Right ventricle myocardium inferior (tissue), 1 donor: ENCODE data around the gene MBD4. TPM values are rescaled to one million over a fixed set of nuclear protein-coding genes. Genes with fewer than 3 reads are reported as not detected.
A peak's percentile ranks its signal among the peaks of the same experiment; 100 is the strongest.
"Not testable (repeated sequence)": the region's sequence is repeated elsewhere in the genome, so short reads cannot be mapped to it uniquely, and the experiment has no call there.

Source experiments
- ATAC-seq: fragments of 200-7000 bp; cut with Tn5 transposase; one replicate; pipeline ENCODE4 v1.9.1; 2020; ENCODE audit warnings: mild to moderate bottlenecking, moderate library complexity
- DNase-seq: peaks from one replicate; pipeline ENCODE4 v3.0.0; 2021; ENCODE audit errors: missing footprints
- intact Hi-C: fragments of 100-400 bp; cut with DNase I; formaldehyde crosslinking; loops from one replicate; pipeline ENCODE4 v1.11.0; 2022
- total RNA-seq: library from RNA; stranded (reverse); fragmentation: NEBNext Ultra II Directional; extraction: Animal tissue kit (Norgen Biotek cat#: 25700); gene quantifications from one replicate; pipeline ENCODE4 v1.2.1, GENCODE V29; 2021
- donor health status: DM: no; HTN: yes; CAD: no; lungs with severe emphysema.

Gene MBD4
- total RNA-seq, 1 donor from 2014 or later = 20.2 TPM

- ATAC-seq, DNase-seq, intact Hi-C loops: not testable (repeated sequence)
Observed at GRCh38 chr3:129393760-129394564, 45.8 kb downstream of the MBD4 start.

- ATAC-seq = no peak
- no peak for DNase-seq
- intact Hi-C loops = no loop called here
Observed at GRCh38 chr3:129393271-129393670, 46.5 kb downstream of the MBD4 start.

DNA sequence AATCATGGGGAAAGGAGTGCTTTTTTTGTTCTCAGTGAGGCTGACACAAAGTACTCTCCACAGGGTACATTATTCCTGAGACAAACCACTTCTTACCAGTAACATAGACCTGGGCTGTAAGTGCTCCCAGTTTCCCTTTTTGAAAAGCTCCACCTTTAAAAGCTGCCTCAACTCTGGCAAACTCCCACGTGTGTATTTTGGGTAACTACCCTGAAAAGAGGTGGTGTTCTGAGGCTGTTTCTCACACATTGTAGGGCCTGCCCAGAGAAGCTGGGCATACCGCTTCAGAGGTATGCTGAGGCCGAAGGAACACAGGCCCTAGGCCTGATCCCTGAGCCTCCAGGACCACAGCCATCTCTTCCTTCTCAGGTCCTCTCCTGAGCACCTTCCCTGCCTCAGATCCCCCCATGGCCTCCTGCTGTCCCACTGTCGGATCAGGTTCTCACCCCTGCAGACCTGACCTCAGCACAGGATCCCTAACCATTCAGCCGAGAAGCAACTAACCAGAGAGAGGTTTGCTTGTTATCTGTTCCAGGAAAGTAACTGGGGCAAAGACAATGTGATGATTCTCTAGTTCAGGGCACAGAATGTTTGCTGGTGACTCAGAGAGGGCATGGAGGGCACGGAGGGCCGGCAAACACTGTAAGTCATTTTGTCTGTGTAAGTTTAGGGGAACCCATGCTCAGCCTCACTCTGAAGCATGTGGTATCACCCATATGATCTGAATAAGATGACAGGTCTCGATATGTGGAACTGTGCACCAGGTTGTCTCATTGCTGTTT, 47.5 kb downstream of the MBD4 start:
- intact Hi-C loops, ATAC-seq, DNase-seq: not testable (repeated sequence)

DNA sequence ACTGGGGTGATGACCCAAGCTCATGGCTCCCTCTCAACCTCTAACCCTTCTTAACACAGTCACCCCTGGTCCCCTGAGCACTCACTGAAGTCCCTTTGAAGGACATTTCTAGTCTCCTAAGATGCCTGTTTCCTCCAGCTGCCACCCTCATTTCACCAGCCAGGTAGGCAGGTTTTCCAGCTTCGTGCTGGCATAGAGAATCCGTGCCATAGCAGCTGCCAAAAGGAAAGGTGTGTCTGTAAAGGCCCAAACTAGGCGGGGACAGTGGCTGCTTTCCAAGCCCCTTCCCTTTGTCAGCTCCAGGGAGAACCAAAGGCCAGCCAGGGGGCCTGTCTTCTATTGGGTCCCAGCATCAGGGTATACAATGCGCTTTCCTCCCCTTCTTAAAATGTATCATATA, 48.2 kb downstream of the MBD4 start:
- intact Hi-C loops, ATAC-seq, DNase-seq: not testable (repeated sequence)

GRCh38 chr3:129389572-129389937, 50.2 kb downstream of the MBD4 start:
- ATAC-seq (no peak), DNase-seq (peak; percentile 50)
- intact Hi-C loops = loop anchor here (10.0 kb wide), 1 partner anchor 545 kb away; no protein-coding TSS in a partner anchor

- intact Hi-C loops = loop anchor here (10.0 kb wide), 1 partner anchor 546 kb away; no protein-coding TSS in a partner anchor
- not testable (repeated sequence) for ATAC-seq, DNase-seq
Observed at GRCh38 chr3:129388791-129389571, 50.8 kb downstream of the MBD4 start.

DNA sequence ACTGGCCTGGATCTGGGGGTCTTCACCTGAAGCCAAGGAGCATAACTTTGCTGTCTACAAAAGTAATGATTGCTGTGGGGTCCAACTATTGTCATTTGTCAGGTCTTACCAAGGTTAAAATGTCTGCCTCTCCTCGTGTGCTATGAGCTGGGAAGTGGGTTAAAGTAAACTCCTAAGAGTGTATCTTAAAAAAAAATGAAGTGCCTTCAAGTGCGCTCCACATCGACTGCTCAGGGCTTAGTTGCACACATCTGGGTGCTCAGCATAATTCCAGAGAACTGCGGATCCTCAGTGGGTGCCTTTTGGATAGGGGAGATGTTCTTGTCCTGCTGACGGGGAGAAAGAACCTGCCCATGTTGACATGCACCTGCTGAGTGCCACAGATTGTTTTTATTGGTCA, 52.3 kb downstream of the MBD4 start:
- no peak for DNase-seq
- ATAC-seq = no peak
- intact Hi-C loops = loop anchor here (10.0 kb wide), 1 partner anchor 547 kb away; no protein-coding TSS in a partner anchor

DNA sequence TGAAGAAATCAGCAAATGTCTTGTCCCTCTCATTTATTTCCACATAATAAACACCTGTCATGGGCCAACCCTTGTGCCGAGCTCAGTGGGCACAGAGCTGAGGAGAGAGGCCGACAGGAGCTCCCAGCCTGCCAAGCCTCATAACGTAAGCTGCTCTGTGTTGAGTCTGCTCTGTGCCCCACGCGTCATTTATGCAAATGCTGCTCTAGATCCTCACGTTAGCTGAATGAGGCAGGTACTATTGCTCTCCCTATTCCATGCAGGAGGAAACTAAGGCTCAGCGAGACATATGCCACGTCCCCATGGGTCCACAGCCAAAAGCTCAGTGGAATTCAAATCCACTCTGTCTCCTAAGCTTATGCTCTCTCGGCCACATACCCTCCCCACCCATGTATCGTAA, 52.8 kb downstream of the MBD4 start:
- intact Hi-C loops = loop anchor here (10.0 kb wide), 1 partner anchor 548 kb away; no protein-coding TSS in a partner anchor
- ATAC-seq (no peak), DNase-seq (no peak)

GRCh38 chr3:129385507-129385906, 54.2 kb downstream of the MBD4 start:
- intact Hi-C loops = loop anchor here (10.0 kb wide), 1 partner anchor 549 kb away; no protein-coding TSS in a partner anchor

GRCh38 chr3:129384594-129385323, 55.0 kb downstream of the MBD4 start:
- ATAC-seq = no peak
- no peak for DNase-seq
- intact Hi-C loops = loop anchor here (5.0 to 10.0 kb wide), 2 partner anchors 443 to 550 kb away; no protein-coding TSS in a partner anchor

More at GRCh38 chr3:129385507-129385906, 54.2 kb downstream of the MBD4 start:
- not testable (repeated sequence) for ATAC-seq, DNase-seq

DNA sequence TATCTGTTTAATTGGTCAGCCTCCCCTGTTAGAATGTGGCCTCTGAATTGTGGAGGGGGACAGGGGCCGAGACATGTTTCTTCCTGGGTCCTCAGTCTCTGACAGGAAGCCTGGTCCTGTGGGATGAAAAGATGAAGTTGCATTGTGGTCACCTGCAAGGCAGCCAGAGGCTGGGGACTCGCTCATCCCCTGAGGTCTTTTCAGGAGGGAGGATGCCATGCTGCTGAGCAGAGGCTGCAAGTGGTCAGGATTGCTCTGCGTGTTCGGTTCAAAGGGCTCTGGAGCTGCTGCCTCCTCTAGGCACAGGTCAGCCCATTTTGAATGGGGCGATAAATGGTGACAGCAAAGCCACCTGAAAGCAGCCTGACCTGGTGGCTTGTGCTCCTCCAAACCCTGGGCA, 55.6 kb downstream of the MBD4 start:
- intact Hi-C loops = loop anchor here (5.0 to 10.0 kb wide), 2 partner anchors 443 to 551 kb away; no protein-coding TSS in a partner anchor
- not testable (repeated sequence) for DNase-seq, ATAC-seq

GRCh38 chr3:129383292-129383860, 56.4 kb downstream of the MBD4 start:
- peak; percentile 85 for ATAC-seq
- intact Hi-C loops = loop anchor here (5.0 to 10.0 kb wide), 2 partner anchors 444 to 551 kb away; no protein-coding TSS in a partner anchor
- DNase-seq = peak; percentile 52

DNA sequence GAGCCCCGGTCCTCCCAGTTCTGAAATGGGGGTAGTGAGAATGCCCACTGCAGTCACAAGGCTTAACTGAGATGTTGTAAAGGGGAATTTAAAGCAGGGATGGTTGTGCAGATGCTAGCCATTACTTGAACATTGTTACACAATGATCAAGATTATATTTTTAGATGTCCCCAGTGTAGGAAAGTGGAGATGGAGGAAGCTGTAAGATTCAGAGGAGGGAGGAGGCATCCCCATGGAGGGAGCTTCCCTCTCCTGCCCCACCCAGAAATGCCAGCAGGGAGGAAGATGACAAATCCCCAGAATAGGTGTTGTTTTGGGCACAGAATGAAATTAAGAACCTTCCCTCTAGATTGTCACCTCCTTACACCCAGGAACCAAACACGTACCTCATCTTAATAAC, 57.4 kb downstream of the MBD4 start:
- intact Hi-C loops = loop anchor here (5.0 to 10.0 kb wide), 2 partner anchors 445 to 552 kb away; no protein-coding TSS in a partner anchor
- no peak for DNase-seq
- ATAC-seq = no peak

Other genes with a start within 250 kb of the MBD4 start
- gene COPG1, start 190.3 kb downstream of the MBD4 start, total RNA-seq = 83.9 TPM
- gene HMCES, start 161.1 kb downstream of the MBD4 start, total RNA-seq = 42.3 TPM
- gene EFCAB12, start 11.3 kb downstream of the MBD4 start, total RNA-seq = not detected
- gene IFT122, start 276 bp upstream of the MBD4 start, total RNA-seq = 19.7 TPM
- gene RHO, start 88.7 kb upstream of the MBD4 start, total RNA-seq = not detected
- gene H1-8, start 103.2 kb upstream of the MBD4 start, total RNA-seq = not detected
- gene PLXND1, start 166.7 kb upstream of the MBD4 start, total RNA-seq = 66.3 TPM